Peyer's patch (tissue), 4 donors: ENCODE results near the gene EPHB4.

Source experiments
- CTCF ChIP-seq, 6 experiments: fragments of 450-650 bp in 4 of 6; fragments of 200-600 bp in 2 of 6; sonication (generic) in 1 of 6; IDR thresholded peaks; one replicate each; pipeline ENCODE4 v1.5.1; 2017 to 2019; ENCODE audit warnings: antibody characterized with exemption in 6 of 6, mild to moderate bottlenecking in 3 of 6, moderate library complexity in 1 of 6
- POLR2A ChIP-seq, 2 donors: fragments of 450-650 bp; IDR thresholded peaks; one replicate each; pipeline ENCODE4 v1.5.1; 2017; ENCODE audit warnings: antibody characterized with exemption in 2 of 2, mild to moderate bottlenecking in 2 of 2, moderate library complexity in 2 of 2

GRCh38 chr7:100808354-100808875 is 18.9 kb downstream of the EPHB4 start:
- TF ChIP-seq POLR2A (IDR thresholded peaks at IDR 0.05) (no peak), CTCF (IDR thresholded peaks at IDR 0.05) (no peak)
